HG03103 (cell line): Measurements from ENCODE around the gene RNH1.

Experiments used
- ATAC-seq: cut with Tn5 transposase; IDR thresholded peaks from one replicate; pipeline ENCODE4 v1.9.1; 2021; ENCODE audit warnings: low read depth; ENCODE audit not compliant: unreplicated experiment

RNH1 gene

DNA sequence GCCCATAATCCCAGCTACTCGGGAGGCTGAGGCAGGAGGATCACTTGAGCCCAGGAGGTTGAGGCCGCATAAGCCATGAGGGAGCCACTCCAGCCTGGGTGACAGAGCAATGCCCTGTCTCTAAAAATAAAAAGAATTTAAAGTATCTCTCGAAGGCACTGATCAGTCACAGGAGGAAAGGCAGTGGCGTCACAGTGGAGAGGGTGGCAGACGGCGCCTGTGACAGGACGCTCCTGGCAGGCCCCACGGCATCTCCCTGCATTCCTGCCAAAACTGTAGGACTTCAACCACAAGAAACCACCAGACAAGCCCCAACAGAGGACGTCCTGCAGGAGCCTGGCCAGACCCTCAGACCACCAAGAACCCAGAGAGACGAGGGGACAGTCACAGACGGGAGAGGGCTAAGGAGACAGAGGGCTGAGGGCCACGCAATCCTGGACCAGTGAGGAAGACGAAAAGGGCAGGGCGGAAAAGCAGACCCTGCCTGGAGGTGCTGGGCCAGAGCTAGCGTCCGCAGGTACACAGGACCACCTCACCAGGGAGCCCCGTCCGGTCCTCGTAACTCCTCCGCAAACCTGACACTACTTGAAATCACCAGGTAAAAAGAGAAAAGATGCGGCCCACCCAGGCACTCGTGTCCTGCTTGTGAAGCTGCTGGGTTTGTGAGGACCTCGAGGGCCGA, 5.9 kb downstream of the RNH1 start:
- ATAC-seq = no peak

DNA sequence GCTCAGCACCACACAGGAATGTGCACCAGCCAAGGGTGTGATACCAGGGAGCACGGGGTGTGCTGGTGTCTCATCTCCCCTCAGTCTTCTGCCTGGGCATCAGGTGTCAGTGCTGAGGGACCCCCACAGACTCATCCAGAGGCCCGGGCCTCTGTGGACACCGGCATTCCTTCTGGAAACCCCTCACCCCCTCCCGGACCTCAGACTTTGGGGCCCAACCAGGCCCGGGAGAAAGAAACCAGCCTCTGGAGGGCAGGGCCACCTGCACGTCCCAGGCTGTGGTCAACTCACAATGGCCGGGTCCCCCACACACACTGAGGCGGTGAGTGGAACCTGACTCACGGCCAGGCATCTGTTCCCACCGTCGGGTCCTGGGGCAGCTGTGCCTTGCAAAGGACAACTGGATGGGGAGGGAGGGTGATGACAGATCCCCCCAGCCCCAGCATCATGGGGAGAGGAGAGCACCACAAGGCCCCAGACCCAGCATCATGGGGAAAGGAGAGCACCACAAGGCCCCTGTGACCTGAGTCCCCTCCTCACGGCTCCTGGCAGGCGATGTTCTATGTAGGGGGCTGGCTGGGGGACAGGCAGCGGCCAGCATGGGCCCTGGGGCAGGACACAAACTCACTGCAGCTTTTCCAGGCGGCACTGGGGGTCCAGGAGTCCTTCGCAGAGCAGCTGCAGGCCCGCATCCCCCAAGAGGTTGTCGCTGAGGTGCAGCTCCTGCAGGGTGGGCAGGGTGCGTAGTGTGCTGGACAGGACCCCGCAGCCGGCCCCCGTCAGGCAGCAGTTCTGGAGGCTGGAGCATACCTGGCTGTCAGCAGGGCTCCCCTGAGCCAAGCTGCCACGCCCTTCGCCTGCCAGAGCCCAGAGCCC, 7.6 kb downstream of the RNH1 start:
- no peak for ATAC-seq

DNA sequence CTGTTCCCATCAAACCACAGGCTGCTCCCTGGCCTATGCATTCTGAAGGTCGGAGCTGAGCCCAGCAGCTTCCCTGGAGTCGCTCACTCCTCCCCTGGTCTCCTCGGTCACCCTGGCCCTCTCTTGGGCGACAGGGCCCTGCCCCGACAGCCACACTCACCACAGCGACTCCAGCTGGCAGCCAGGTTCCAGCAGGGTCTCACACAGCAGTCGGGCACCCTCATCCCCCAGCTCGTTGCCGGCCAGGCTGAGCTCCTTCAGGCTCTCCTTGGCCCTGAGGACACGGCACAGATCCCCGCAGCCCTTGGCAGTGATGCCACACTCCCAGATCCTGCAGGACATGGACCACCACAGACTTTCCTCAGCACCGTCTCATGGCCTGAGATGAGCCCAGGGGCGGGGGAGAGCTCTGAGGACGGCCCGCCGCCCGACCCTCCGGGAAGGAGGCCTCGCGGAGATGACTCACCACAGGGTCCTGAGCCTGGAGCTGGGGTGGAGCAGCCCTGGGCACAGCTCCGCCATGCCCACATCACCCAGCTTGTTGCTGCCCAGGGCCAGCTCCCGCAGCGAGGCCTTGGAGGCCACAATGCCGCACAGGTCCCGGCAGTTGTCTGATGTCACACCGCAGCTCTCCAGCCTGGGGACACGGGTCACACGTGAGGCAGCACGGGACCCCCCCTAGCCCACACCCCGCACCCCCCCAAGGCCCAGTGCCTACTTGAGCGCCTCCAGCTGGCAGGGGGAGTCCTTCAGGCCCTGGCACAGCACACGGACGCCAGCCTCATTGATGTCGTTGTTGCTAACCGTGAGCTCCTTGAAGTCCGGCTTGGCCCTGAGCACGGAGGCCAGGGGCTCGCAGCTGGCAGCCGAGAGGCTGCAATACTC, 8.5 kb downstream of the RNH1 start:
- ATAC-seq = no peak

DNA sequence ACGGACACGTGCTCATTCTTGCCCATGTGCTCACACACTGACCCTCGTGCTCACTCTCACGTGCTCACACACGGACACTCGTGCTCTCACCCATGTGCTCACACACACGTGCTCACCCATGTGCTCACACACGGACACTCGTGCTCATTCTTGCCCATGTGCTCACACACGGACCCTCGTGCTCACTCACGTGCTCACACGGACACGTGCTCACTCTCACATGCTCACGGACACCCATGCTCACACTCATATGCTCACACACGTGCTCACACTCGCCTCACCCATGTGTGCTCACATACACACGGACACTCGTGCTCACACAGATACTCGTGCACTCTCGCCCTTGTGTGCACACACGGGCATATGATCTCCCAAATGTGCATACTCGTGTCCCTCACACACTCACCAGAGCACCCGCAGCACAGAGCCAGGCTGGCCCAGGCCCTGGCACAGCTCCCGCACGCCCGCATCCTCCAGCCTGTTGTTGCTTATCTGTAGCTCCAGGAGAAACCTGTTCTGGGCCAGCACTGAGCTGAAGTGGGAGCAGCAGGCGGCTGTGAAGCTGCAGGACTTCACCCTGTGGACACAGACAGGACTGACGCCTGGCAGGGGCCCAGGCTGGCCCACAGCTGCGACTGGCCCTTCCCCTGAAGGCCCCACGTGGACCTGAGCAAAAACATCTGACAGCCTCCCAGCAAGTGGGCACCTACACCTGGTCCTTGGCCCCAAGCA, 9.3 kb downstream of the RNH1 start:
- ATAC-seq = no peak

DNA sequence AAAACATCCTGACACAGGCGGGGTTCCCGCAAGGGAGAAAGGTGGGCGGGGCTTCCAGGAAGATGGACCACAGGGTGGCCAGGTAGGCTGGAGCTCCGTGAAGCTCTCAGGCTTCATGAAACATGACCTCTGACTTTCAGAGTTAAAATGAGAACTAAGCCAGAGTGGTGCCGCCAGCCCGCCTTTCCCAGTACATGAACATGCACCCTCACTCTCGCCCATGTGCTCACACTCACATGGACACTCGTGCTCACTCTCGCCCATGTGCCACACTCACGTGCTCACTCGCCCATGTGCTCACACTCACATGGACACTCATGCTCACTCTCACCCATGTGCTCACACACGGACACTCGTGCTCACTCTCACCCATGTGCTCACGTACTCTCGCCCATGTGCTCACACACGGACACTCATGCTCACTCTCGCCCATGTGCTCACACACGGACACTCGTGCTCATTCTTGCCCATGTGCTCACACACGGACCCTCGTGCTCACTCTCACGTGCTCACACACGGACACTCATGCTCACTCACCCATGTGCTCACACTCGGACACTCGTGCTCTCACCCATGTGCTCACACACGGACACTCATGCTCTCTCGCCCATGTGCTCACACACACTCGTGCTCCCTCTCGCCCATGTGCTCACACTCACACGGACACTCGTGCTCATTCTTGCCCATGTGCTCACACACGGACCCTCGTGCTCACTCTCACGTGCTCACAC, 10.0 kb downstream of the RNH1 start:
- ATAC-seq = no peak

DNA sequence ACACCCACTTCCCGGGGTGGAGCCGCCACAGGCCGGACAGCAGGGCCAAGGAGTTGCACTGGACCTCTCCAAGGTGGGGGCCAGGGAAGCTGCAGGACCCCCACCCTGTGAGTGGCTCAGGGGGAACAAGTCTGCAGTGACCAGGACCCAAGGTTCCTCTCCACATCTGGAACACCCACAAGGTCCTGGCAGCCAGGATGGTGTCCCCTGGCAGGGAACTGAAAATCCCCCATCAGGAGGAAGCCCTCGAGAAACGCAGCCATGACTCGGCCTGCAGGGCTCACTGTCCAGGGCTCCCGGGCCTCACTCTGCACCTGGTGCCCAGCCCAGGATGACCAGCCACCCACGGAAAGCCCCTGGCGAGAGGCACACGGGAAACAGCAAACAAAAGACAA, 11.5 kb downstream of the RNH1 start:
- ATAC-seq = no peak

DNA sequence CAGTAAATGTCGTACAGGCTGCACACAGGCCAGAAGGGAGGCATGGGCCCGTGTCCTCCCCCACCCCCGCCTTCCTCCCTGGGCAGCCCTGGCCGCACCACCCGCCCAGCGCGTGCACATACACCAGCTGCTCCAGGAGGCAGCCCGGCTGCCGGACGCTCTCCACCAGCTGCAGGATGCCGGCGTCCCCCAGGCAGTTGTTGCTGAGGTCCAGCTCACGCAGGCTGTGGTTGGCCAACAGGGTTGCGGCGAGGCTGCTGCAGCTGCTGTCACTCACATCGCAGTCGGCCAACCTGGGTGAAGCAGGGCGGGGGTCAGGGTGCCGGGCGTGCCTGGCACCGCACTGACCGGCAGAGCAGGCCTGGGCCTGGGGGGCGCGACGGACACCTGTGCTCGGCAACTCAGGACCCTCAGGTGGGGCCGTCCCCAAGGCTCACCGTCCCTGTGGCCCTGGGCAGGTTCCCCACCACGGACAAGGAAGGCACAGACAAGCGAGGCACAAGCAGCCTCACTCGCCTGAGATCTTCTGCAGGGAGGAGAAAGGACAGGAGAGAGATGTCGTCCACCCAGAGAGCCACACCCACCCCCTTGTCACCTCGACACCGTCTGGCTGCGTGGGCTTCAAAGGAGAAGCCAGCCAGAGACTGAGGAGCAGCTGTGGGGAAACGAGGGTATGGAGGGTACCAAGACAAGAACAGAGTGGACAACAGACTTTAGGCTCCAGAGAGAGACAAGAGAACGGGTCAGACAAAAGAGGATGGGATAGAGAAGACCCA, 12.1 kb downstream of the RNH1 start:
- ATAC-seq = no peak

DNA sequence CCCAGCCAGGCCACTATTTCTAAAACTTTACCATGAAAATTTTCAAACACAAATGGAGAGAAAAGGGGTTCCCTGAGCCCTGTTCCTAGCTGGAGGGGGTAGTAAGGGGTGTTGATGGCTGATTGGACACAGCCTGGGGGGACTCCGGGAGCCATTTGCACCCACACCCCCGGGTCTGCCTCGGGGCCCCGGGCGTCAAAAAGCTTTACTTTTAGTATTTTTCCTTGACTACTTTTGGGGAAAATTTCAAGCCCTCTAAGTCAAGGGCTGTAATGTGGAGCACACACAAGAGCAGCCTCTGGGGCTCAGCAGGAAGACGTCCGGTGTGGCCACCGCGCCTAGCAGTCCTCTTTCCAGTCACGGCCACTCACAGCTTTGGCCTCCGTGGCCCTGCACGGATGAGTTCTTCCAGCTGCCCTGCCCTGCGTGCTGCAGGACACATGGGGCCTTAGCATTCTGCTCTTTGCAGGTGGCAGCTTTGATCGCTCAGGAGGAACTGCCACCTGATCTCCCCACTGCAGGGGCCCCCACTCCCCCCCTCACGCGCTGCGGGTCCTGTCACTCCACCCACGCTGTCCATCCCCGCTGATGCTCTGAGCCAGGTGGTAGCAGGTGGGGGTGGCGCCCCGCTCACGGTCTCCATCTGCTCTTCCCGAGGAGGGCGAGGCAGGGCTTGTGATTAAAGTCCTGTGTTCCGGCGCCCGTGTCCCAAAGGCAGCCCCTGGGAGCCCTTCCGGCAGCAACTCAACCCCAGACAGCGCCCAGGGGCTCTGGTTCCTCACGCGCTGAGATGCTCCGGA, 14.4 kb downstream of the RNH1 start:
- ATAC-seq = no peak

DNA sequence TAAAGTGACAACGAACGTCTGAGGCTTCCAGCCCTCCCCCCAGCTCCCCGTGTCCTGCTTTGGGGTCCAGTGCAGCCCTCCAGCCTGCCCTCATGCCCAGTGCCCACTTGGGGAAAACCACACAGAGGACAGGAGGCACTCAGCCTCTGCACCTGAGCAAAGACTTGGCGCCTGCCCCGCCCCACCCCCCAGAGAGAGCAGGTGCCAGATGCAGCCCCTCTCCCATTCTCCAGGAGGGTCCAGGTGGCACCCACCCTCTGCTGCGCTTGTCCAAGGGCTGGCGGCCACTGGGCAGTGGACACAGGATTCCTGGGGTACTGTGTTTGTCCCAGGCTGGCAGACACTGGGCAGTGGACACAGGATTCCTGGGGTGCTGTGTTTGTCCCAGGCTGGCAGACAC, 15.7 kb downstream of the RNH1 start:
- no peak for ATAC-seq

DNA sequence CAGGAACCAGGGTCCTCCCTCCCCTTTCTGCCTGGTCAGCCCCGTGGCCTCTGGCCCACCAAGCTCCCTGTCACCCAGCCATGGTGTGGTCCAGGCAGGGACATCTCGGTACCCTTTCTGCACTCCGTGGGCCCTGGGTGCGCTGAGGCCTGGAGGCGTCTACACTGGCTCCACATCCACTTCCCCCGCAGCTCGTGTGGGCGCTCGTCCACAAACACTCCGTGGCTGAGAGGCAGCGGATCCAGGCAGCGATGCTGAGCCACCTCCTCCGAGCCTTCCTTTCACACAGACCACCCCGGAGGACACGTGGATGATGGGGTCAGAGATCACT, 16.1 kb downstream of the RNH1 start:
- no peak for ATAC-seq

DNA sequence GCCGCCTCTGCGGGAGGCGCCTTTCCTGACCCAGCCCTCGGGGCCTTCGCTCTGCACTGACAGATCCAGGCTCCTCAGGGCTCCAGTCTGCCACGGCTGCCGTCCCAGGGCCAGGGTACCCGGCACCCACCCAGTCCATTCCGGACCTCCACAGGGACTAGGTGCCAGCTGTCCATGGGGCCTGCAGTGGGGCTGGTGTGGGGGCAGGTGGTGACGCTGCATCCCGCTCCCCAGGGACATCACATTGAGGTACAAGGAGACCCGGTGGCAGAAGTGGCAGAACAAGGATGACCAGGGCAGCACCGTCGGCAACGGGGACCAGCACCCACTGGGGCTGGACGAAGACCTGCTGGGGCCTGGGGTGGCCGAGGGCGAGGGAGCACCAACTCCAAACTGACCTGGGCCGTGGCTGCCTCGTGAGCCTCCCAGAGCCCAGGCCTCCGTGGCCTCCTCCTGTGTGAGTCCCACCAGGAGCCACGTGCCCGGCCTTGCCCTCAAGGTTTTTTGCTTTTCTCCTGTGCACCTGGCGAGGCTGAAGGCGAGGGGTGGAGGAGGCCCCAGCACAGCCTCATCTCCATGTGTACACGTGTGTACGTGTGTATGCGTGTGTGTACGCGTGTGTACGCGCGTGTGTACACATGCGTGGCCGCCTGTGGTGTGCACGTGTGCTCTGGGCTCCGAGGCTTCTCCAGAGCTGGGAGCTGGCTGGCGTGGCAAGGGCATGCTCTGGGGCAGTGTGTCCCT, 16.7 kb downstream of the RNH1 start:
- ATAC-seq = no peak

DNA sequence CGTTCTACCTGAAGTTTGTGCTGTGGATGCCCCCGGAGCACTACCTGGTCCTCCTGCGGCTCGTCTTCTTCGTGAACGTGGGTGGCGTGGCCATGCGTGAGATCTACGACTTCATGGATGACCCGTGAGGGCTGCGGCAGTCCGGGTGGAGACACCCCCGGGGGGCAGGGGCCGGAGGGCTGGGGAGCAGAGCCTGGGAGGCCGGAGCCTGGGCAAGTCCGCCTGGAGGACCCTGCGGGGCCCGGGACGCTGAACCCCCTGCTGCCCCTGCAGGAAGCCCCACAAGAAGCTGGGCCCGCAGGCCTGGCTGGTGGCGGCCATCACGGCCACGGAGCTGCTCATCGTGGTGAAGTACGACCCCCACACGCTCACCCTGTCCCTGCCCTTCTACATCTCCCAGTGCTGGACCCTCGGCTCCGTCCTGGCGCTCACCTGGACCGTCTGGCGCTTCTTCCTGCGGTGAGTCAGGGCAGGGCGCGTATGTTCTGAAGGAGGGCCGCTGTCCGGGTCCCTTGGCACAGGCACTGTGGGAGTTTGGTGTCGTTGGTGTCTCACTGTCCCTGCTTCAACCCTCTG, 17.3 kb downstream of the RNH1 start:
- no peak for ATAC-seq

DNA sequence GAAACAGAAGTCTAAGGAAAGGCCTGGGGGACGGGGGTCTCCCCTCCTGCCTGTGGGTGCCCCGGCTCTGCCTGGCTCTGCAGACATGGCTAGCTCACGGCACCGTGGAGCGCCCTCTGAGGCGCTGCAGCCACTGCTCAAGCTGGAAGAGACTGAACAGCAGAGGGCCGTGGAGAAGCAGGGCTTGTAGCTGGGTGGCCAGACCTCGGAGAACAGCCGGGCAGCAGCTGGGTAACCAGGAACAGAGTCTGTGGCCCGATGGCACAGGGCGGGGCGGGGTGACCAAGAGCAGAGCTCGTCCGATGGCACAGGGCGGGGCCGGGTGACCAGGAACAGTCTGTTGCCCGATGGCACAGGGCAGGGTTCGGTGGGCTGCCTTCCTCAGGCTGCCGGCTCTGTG, 18.1 kb downstream of the RNH1 start:
- no peak for ATAC-seq

DNA sequence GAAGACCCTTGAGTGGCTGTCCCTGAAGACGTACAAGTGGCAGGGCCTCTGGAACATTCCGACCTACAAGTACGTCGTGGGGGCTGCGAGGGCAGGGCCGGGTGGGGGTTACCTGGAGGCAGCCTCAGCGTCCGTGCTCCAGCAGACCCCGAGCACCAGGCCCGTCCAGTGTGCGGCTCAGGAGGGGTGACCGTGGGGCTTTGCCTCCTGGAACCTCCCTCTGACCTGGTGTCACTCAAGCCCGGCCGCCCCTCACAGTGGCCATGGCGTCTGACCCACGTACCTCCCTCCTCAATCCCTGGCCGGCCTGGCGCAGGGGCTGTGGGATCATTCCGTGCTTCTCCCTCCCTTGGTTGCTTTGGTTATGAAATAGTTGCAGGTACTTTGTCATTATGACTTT, 18.5 kb downstream of the RNH1 start:
- ATAC-seq = no peak

DNA sequence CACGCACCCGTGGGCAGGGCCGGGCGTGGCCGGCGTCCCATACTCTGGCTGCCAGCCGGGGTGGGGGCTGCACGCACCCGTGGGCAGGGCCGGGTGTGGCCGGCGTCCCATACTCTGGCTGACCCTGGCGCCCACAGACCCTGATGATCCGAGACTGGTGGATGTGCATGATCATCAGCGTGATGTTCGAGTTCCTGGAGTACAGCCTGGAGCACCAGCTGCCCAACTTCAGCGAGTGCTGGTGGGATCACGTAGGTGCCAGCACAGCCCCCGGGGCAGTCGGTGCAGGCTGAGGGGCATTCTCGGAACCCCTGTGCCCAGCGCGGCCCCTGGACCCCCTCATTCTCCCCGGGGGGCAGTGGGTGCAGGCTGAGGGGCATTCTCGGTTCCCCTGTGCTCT, 19.0 kb downstream of the RNH1 start:
- no peak for ATAC-seq

DNA sequence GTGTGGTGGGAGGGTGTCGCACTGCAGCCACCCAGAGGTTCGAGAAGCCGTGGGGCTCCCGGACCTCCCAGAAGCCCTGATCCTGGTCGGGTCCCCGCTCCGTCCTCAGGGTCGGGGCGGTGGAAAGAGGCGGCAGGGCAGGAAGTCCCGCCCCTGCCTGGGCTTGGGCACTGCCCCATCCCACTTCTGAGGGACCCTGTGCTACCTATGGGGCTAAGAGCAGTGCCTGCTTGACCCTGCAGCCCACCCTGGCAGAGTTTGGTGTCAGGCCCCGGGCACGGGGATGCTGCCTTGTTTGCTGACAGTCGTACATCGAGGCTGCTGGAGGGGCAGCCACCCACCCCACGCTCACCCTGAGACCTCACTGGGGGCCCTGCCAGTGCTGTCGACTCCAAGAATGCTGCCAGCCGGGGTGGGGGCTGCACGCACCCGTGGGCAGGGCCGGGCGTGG, 19.4 kb downstream of the RNH1 start:
- no peak for ATAC-seq

DNA sequence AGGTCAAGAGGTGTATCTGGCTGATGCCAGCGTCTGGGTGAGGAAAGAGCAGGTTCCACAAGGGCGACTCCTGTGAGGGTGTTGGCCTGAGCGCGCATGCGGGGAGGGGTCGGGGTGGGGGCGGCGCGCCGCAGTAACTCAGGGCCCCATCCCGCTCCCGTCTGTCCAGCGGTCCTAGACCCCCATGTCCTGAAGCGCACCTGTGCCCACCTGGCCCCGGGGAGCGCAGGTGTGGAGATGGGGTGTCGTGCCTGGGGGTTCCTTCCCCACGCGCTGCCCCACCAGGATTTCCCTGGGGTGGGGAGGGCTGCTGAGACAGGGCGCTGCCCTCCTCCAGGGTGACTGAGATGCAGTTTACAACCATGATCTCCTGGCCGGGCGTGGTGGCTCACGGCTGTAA, 20.9 kb downstream of the RNH1 start:
- no peak for ATAC-seq
